Brain microvascular endothelial cell (primary cell): ENCODE measurements around the gene PXDN.

Source experiments
- DNase-seq: peaks from one replicate; pipeline ENCODE4 v3.0.0-alpha.2; 2020
- H3K27ac ChIP-seq: fragments of 250-450 bp; sonication (Bioruptor Pico); 2 replicates; pipeline ENCODE4 v1.5.1; 2020; ENCODE audit warnings: mild to moderate bottlenecking, moderate library complexity
- H3K27me3 ChIP-seq: fragments of 250-450 bp; sonication (Bioruptor Pico); replicated peaks from 2 replicates; pipeline ENCODE4 v1.5.1; 2020; ENCODE audit warnings: mild to moderate bottlenecking
- H3K36me3 ChIP-seq: fragments of 250-450 bp; sonication (Bioruptor Pico); replicated peaks from 2 replicates; pipeline ENCODE4 v1.5.1; 2020; ENCODE audit warnings: mild to moderate bottlenecking
- H3K4me3 ChIP-seq: 2 replicates; pipeline ENCODE4 v1.5.1; 2011; ENCODE audit warnings: low read depth, mild to moderate bottlenecking, control low read depth, low read length, moderate library complexity
- in situ Hi-C: cut with HindIII; loops from 2 replicates; pipeline ENCODE4 v1.10.0; 2017; ENCODE audit warnings: low sequenced_read_pairs, low pct_ligation_motif_present
- TF ChIP-seq, protein P1 (sequence below): IDR thresholded peaks from 2 replicates; pipeline ENCODE4 v1.5.1; 2011; ENCODE audit warnings: low read depth, mild to moderate bottlenecking, moderate library complexity, low read length, control low read depth, inconsistent platforms; ENCODE audit errors: missing control alignments

Gene PXDN

DNA sequence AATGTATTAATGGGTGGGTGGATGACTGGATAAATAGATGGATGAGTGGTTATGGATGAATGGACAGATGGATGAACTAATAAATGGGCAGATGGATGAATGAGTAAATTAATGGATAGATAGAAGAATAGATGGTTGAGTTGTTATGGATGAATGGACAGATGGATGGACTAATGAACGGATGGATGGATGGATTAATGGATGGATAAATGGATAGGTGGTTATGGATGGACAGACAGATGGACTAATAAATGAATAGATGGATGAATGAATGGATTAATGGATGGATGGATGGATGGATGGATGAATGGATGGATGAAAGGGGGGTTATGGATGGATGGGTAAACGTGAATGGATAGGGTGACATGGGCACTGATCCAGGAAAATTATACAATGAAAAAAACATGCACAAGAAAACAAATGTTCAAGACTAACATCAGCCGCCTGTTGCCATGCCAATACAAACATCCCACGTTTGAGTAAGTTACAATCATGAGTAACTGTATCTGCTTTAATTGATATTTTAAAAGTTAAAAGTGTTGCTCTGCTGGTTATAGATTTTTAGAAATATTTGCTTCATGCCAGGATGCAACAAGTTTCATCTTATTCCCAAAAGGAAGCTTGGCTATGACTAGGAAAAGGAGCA, 20.8 kb downstream of the PXDN start:
- Histone ChIP-seq H3K36me3 (no peaks in the 10 kb centered on the region), H3K27ac (peak overlapping the region; percentile 100), H3K27me3 (no peaks in the 10 kb centered on the region), H3K4me3 (no peak overlapping the region)
- in situ Hi-C loops: no loop called here
- DNase-seq: no peak
- TF ChIP-seq, protein P1, sequence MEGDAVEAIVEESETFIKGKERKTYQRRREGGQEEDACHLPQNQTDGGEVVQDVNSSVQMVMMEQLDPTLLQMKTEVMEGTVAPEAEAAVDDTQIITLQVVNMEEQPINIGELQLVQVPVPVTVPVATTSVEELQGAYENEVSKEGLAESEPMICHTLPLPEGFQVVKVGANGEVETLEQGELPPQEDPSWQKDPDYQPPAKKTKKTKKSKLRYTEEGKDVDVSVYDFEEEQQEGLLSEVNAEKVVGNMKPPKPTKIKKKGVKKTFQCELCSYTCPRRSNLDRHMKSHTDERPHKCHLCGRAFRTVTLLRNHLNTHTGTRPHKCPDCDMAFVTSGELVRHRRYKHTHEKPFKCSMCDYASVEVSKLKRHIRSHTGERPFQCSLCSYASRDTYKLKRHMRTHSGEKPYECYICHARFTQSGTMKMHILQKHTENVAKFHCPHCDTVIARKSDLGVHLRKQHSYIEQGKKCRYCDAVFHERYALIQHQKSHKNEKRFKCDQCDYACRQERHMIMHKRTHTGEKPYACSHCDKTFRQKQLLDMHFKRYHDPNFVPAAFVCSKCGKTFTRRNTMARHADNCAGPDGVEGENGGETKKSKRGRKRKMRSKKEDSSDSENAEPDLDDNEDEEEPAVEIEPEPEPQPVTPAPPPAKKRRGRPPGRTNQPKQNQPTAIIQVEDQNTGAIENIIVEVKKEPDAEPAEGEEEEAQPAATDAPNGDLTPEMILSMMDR: no peak

DNA sequence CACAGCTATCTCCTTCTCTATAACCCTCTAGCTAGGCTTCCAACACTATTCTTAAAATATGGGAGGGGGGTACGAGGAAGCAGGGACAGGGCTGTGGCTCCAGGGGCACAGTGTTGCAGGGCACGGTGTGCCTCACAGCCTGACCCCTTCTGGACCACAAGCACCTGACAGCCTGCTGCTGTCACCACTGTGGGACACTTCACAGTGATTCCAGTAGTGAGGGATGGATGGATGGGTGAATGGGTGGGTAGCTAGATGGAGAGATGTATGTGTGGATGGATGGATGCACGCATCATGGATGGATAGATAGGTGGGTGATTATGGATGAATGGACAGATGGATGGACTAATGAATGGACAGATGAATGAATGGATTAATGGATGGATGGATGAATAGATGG, 21.6 kb downstream of the PXDN start:
- Histone ChIP-seq H3K27me3 (no peaks in the 10 kb centered on the region), H3K4me3 (no peak overlapping the region), H3K36me3 (no peaks in the 10 kb centered on the region), H3K27ac (peak overlapping the region; percentile 100)
- TF ChIP-seq, protein P1: no peak
- DNase-seq: no peak
- in situ Hi-C loops: no loop called here

DNA sequence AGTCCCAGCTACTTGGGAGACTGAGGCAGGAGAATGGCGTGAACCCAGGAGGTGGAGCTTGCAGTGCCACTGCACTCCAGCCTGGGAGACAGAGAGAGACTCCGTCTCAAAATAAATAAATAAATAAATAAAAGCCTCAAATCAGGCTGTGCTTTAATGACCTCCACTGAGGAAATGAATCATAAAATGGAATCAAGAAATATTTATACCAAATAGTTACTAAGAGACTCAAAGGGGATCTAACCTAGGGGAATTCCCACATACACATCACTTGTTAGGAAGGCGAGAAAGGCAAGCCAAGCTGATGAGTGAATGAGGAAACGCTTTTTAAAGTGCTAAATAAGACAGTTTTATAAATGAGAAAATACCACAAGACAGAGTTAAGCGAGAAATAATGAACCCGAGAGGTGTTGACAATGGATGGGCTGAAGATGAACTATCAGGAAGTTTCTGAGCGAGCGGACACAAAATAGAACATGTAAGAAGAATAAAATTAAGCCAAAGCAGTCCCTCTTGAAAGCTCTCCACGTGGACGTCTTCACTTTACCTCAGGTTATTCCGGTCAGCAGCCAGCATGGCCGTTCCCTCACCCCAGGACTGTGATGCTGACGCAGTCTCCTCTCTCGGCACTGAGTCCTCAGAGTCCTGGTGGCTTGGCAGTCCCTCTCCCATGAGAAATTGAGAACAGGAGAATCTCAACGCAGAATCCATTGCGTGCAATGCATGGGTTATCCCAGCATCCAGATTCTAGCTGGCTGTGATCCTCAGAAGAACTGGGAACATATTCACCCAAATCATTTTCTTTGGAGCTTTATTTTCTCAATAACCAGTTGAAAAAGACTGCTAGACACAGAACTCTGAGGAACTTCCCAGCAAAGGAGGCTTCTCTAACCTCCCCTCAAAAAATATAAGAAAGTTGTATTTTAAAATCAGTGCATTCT, 22.3 kb downstream of the PXDN start:
- Histone ChIP-seq H3K4me3 (peak overlapping the region; percentile 15), H3K27ac (peak overlapping the region; percentile 100), H3K27me3 (no peaks in the 10 kb centered on the region), H3K36me3 (no peaks in the 10 kb centered on the region)
- TF ChIP-seq, protein P1: no peak
- DNase-seq: peak; percentile 88
- in situ Hi-C loops: no loop called here

DNA sequence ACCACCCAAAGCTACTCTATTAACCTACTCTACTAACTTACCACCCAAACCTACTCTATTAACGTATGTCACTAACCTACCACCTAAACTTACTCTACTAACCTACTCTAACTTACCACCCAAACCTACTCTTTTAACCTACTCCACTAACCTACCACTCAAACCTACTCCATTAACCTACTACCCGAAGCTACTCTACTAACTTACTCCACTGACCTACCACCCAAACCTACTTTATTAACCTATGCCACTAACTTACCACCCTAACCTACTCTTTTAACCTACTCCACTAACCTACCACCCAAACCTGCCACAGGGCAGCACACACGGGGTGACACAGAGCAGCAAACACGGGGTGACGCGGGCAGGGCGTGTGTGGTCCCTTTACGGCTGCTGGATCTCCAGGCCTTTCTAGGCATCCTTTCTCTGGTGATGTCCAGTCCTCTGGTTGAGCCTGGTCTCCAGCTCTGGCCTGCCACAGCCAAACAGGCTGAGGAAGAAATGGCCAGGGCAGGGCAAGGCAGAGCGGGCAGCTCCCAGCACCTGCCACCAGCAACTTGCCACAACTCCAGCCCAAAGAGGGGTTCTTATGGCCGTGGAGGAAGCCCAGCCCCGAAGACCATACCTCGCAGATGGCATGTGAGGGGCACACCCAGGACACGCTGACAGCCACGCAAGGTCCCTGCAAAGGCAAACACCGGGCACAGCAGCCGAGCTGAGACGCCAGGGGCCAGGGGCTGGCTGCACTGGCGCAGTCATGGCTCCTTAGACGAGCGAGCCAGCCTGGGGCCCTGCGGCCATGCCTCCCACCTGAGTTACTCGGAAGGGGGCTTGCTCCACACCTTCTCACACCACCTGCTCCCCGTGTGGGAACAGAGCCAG, 25.7 kb downstream of the PXDN start:
- no peaks in the 10 kb centered on the region for H3K36me3 ChIP-seq
- no peaks in the 10 kb centered on the region for H3K27me3 ChIP-seq
- H3K27ac ChIP-seq: no peak overlapping the region
- TF ChIP-seq, protein P1: no peak
- H3K4me3 ChIP-seq: no peak overlapping the region
- in situ Hi-C loops: no loop called here
- no peak for DNase-seq

DNA sequence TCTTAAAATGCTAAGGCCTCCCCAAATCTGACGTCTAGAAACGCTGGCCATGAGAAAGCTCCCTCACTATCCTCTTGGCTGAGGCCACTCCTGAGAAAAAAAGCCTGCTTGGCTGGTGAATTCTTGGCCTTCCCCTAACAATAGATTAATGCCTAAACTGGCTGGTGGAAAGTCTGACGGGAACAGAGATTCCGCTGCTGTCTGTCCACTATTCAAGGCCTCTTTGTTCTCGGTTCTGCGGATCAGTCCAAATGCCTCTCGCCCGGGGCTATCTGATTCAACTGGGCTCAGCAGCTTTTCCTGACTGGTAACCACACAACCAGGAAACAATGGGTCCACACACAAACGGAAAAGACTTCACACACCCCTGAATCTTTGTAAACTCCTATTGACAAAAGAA, 27.2 kb downstream of the PXDN start:
- TF ChIP-seq, protein P1: no peak
- no peaks in the 10 kb centered on the region for H3K36me3 ChIP-seq
- H3K27ac ChIP-seq: no peak overlapping the region
- in situ Hi-C loops: no loop called here
- no peak overlapping the region for H3K4me3 ChIP-seq
- DNase-seq: no peak
- no peaks in the 10 kb centered on the region for H3K27me3 ChIP-seq
